A549 (cell line): Measurements from ENCODE around the gene B3GNT4. TPM values are rescaled to one million over a fixed set of nuclear protein-coding genes. Genes with fewer than 3 reads are reported as not detected.

Experiments
- ATAC-seq, 2 experiments: fragments of 200-7000 bp in 1 of 2; fragments of >200 bp in 1 of 2; cut with Nextera tagmentation in 1 of 2; cut with Tn5 transposase in 1 of 2; 3 replicates each; pipeline versions ENCODE4 v1.8.0 to v1.9.1; 2018 to 2020; ENCODE audit warnings: mild to moderate bottlenecking in 1 of 2, moderate library complexity in 1 of 2
- CTCF ChIA-PET: fragments of 300-600 bp; sonication (Branson Sonifier 250); formaldehyde crosslinking; extraction: SDS; loops from one replicate; lab custom pipeline; 2021; ENCODE audit warnings: antibody characterized with exemption, inconsistent platforms; lab: Yijun Ruan, JAX
- POLR2A ChIA-PET: fragments of 350-600 bp; formaldehyde crosslinking; extraction: SDS; loops from one replicate; lab custom pipeline; 2021; ENCODE audit warnings: antibody characterized with exemption, inconsistent platforms; lab: Yijun Ruan, JAX
- DNase-seq, 2 experiments: peaks; one replicate each; pipeline versions ENCODE4 v3.0.0 to v3.0.0-alpha.2; 2011 to 2016; ENCODE audit warnings: low read depth in 1 of 2, low spot score in 1 of 2
- FAIRE-seq: peaks from 2 replicates; lab custom pipeline; 2011; peaks lifted over from hg19 to GRCh38; lab: Jason Lieb, UNC
- H3K27ac ChIP-seq, 2 experiments: fragments of >200 bp; sonication (Bioruptor Twin); formaldehyde crosslinking; 3 replicates each; pipeline ENCODE4 v1.5.1; 2016 to 2017
- H3K4me1 ChIP-seq: fragments of >200 bp; sonication (Bioruptor Twin); formaldehyde crosslinking; 3 replicates; pipeline ENCODE4 v1.6.1; 2016
- H3K4me2 ChIP-seq: fragments of >200 bp; sonication (Bioruptor Twin); formaldehyde crosslinking; 3 replicates; pipeline ENCODE4 v1.6.1; 2016
- H3K4me3 ChIP-seq: fragments of >200 bp; sonication (Bioruptor Twin); formaldehyde crosslinking; 3 replicates; pipeline ENCODE4 v1.5.1; 2016
- H3K9me3 ChIP-seq: fragments of >200 bp; sonication (Bioruptor Twin); formaldehyde crosslinking; 3 replicates; pipeline ENCODE4 v1.6.1; 2016
- ATOH8 ChIP-seq: fragments of 250-450 bp; sonication (Bioruptor Pico); IDR thresholded peaks from 2 replicates; pipeline ENCODE4 v1.5.0; 2020; ENCODE audit warnings: low read depth, mild to moderate bottlenecking, moderate library complexity
- BCL3 ChIP-seq: fragments of >200 bp; sonication (Bioruptor Twin); formaldehyde crosslinking; IDR thresholded peaks from 3 replicates; pipeline ENCODE4 v1.6.1; 2016
- BHLHE40 ChIP-seq: IDR thresholded peaks from 2 replicates; pipeline ENCODE4 v1.6.1; 2012; ENCODE audit warnings: low read depth, low read length, inconsistent platforms
- CBX8 ChIP-seq: fragments of 200-600 bp; sonication (generic); IDR thresholded peaks from 2 replicates; pipeline ENCODE4 v1.6.1; 2016
- CHD2 ChIP-seq: fragments of 150-350 bp; IDR thresholded peaks from 2 replicates; pipeline ENCODE4 v1.6.1; 2014; ENCODE audit warnings: low read length; ENCODE audit not compliant: partially characterized antibody
- E2F6 ChIP-seq: IDR thresholded peaks from 2 replicates; pipeline ENCODE4 v1.6.1; 2012; ENCODE audit warnings: low read depth, borderline replicate concordance
- EHF ChIP-seq: fragments of 250-450 bp; sonication (Bioruptor Pico); IDR thresholded peaks from 2 replicates; pipeline ENCODE4 v1.5.0; 2020; ENCODE audit warnings: mild to moderate bottlenecking
- EHMT2 ChIP-seq: fragments of 200-600 bp; sonication (generic); IDR thresholded peaks from 2 replicates; pipeline ENCODE4 v1.6.1; 2016; ENCODE audit warnings: antibody characterized with exemption, low read depth, mild to moderate bottlenecking, moderate library complexity
- ELK1 ChIP-seq: fragments of 150-350 bp; IDR thresholded peaks from 2 replicates; pipeline ENCODE4 v1.6.1; 2014; ENCODE audit warnings: low read depth, mild to moderate bottlenecking, low read length
- ESRRA ChIP-seq: fragments of 150-350 bp; IDR thresholded peaks from 2 replicates; pipeline ENCODE4 v1.6.1; 2014; ENCODE audit warnings: mild to moderate bottlenecking, low read length, borderline replicate concordance
- HEYL ChIP-seq: fragments of 250-450 bp; sonication (Bioruptor Pico); IDR thresholded peaks from 2 replicates; pipeline ENCODE4 v1.8.0; 2021; ENCODE audit warnings: mild to moderate bottlenecking, moderate library complexity
- JUN ChIP-seq, 2 experiments: fragments of >200 bp; sonication (Bioruptor Twin); formaldehyde crosslinking; IDR thresholded peaks; 2 replicates in 1 of 2; 3 replicates in 1 of 2; pipeline ENCODE4 v1.6.1; 2016 to 2017
- JUNB ChIP-seq: fragments of >200 bp; sonication (Bioruptor Twin); formaldehyde crosslinking; IDR thresholded peaks from 2 replicates; pipeline ENCODE4 v1.6.1; 2016
- MAZ ChIP-seq: fragments of 150-350 bp; IDR thresholded peaks from 2 replicates; pipeline ENCODE4 v1.6.1; 2014; ENCODE audit warnings: antibody characterized with exemption, low read depth, low read length, borderline replicate concordance
- MYC ChIP-seq: IDR thresholded peaks from 2 replicates; pipeline ENCODE4 v1.6.1; 2012; ENCODE audit warnings: mild to moderate bottlenecking, inconsistent platforms, low read length, improper control_type of control experiment, borderline replicate concordance
- NFE2L2 ChIP-seq: fragments of 150-350 bp; conservative IDR thresholded peaks from 2 replicates; pipeline ENCODE4 v1.6.1; 2014; ENCODE audit warnings: low read length
- NPAS2 ChIP-seq: fragments of 250-450 bp; sonication (Bioruptor Pico); IDR thresholded peaks from 2 replicates; pipeline ENCODE4 v1.8.0; 2022; ENCODE audit warnings: mild to moderate bottlenecking, moderate library complexity, borderline replicate concordance
- POLR2A ChIP-seq: IDR thresholded peaks from 2 replicates; pipeline ENCODE4 v1.6.1; 2012; ENCODE audit warnings: mild to moderate bottlenecking, low read length
- POLR2AphosphoS2 ChIP-seq: conservative IDR thresholded peaks from 2 replicates; pipeline ENCODE4 v1.6.1; 2012; ENCODE audit warnings: low read length, improper control_type of control experiment, inconsistent platforms
- RFX5 ChIP-seq: fragments of 450-650 bp; IDR thresholded peaks from 2 replicates; pipeline ENCODE4 v1.7.1; 2014; ENCODE audit warnings: antibody characterized with exemption, mild to moderate bottlenecking, moderate library complexity
- SMC3 ChIP-seq: fragments of >200 bp; sonication (Bioruptor Twin); formaldehyde crosslinking; IDR thresholded peaks from 3 replicates; pipeline ENCODE4 v1.6.1; 2018; ENCODE audit warnings: inconsistent platforms
- USF2 ChIP-seq: fragments of 450-650 bp; IDR thresholded peaks from 2 replicates; pipeline ENCODE4 v1.6.1; 2014; ENCODE audit warnings: antibody characterized with exemption
- ZFP36 ChIP-seq: fragments of 450-650 bp; IDR thresholded peaks from 2 replicates; pipeline ENCODE4 v1.6.1; 2014; ENCODE audit warnings: borderline replicate concordance; ENCODE audit not compliant: partially characterized antibody
- WGBS: methylation state at CpG from one replicate; pipeline ENCODE4 v1.1.6; 2017; ENCODE audit errors: missing lambda C conversion rate; 5-methylcytosine and 5-hydroxymethylcytosine counted together
- polyA plus RNA-seq, 4 experiments: library from polyadenylated mRNA; depleted of rRNA in 3 of 4; stranded (reverse); fragments of >200 nt; fragmentation: RNase III in 1 of 4; extraction: RNeasy Plus Mini Kit Qiagen cat#74134 plus additional on column Dnase treatment in 1 of 4; gene quantifications; 2 replicates in 3 of 4; 3 replicates in 1 of 4; pipeline ENCODE4 v1.2.3, GENCODE V29; 2011 to 2017

The B3GNT4 gene
- polyA plus RNA-seq, 2 of the 4 experiments (the other 2 are of a cell fraction) = 0.74 to 1.2 TPM

GRCh38 chr12:122192441-122192840 is 11.1 kb upstream of the B3GNT4 start:
- WGBS = 88% methylated on average over 11 of the region's 11 CpGs
- no peak overlapping the region for H3K4me3 ChIP-seq
- ChIA-PET CTCF (interaction anchor here (1.8 to 10.5 kb wide), 4 partner anchors 9 to 138 kb away, joined by 5 to 117 read pairs (median 28); no protein-coding TSS in a partner anchor), POLR2A (no interaction called here)
- no peak for FAIRE-seq
- no peak overlapping the region for H3K27ac ChIP-seq
- DNase-seq = no peak
- no peaks in the 10 kb centered on the region for H3K4me1 ChIP-seq
- H3K4me2 ChIP-seq = no peak overlapping the region
- 0 out of 3 replicates have a peak, but pooled peaks cover 9% of the 10 kb centered on the region for H3K9me3 ChIP-seq
- TF ChIP-seq E2F6 = no peak
- TF ChIP-seq ESRRA = no peak
- TF ChIP-seq JUNB = no peak
- no peak for TF ChIP-seq CHD2
- TF ChIP-seq EHMT2 = no peak
- no peak for TF ChIP-seq MAZ
- no peak for TF ChIP-seq HEYL (CRISPR knock-in tag)
- no peak for TF ChIP-seq CBX8
- no peak for TF ChIP-seq NPAS2 (CRISPR knock-in tag)
- no peak for TF ChIP-seq ELK1
- TF ChIP-seq JUN (IDR thresholded peaks at IDR 0.05) = no peak
- TF ChIP-seq POLR2AphosphoS2 = no peak
- TF ChIP-seq POLR2A = no peak
- no peak for TF ChIP-seq ATOH8 (CRISPR knock-in tag)
- ATAC-seq = no peak

- ATAC-seq = no peak
- TF ChIP-seq SMC3 (no peak), BHLHE40 (no peak), NFE2L2 (no peak), BCL3 (no peak), EHF (CRISPR knock-in tag) (no peak), NPAS2 (CRISPR knock-in tag) (no peak), MYC (no peak), ZFP36 (no peak), USF2 (no peak), RFX5 (no peak)
- Histone ChIP-seq H3K4me1 (peaks cover 5% of the 10 kb centered on the region; the same call in 1 of the 3 replicates), H3K4me3 (no peak overlapping the region), H3K27ac (no peak overlapping the region), H3K4me2 (no peak overlapping the region), H3K9me3 (0 out of 3 replicates have a peak, but pooled peaks cover 9% of the 10 kb centered on the region)
- no peak for FAIRE-seq
- CTCF ChIA-PET = interaction anchor here (1.3 to 10.5 kb wide), 4 partner anchors 66 to 141 kb away, joined by 3 to 117 read pairs (median 6); no protein-coding TSS in a partner anchor
- DNase-seq = no peak
- WGBS = 26% methylated on average over 1 of the region's 1 CpG
- POLR2A ChIA-PET = no interaction called here
These were observed 8.7 kb upstream of the B3GNT4 start for GRCh38 chr12:122194804-122195203.
